Left ventricle myocardium superior (tissue), 1 donor: ENCODE data around the gene GAK. TPM values are rescaled to one million over a fixed set of nuclear protein-coding genes. Genes with fewer than 3 reads are reported as not detected.
A peak's percentile ranks its signal among the peaks of the same experiment; 100 is the strongest.

Experiments used
- ATAC-seq: fragments of 200-7000 bp; cut with Tn5 transposase; one replicate; pipeline ENCODE4 v1.9.1; 2020; ENCODE audit warnings: mild to moderate bottlenecking, moderate library complexity
- DNase-seq: peaks from one replicate; pipeline ENCODE4 v3.0.0-alpha.2; 2020
- intact Hi-C: fragments of 100-400 bp; cut with micrococcal nuclease; formaldehyde crosslinking; loops from one replicate; pipeline ENCODE4 v1.11.0; 2022
- total RNA-seq: library from RNA; stranded (reverse); fragmentation: NEBNext Ultra II Directional; extraction: Animal tissue kit (Norgen Biotek cat#: 25700); gene quantifications from one replicate; pipeline ENCODE4 v1.2.1, GENCODE V29; 2021
- donor health status: DM: no; HTN: yes; CAD: no; lungs with severe emphysema.

Gene GAK
- total RNA-seq, 1 donor from 2014 or later = 29.7 TPM

DNA sequence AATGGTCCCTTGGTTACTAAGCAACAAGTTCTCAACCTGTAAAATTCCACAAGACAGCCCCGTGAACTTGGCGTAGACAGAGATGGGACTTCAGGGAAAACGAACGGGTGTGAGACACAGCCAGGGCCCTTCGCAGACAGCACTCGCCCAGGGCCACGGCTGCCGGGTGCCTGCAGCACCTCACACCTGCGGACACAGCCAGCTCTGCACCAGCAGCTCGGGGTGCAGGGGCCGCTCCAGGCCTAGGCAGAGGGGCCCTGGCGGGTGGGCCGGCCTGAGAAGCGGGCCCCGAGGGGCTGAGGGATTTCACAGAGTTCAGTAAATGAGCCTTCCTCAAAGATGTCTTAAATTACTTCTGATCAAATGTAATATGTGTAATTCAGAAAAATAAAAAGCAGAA is 34.0 kb downstream of the GAK start:
- DNase-seq (peak; percentile 18), ATAC-seq (no peak)
- intact Hi-C loops = no loop called here

GRCh38 chr4:896630-897029 is 35.5 kb downstream of the GAK start:
- ATAC-seq = no peak
- intact Hi-C loops = no loop called here
- no peak for DNase-seq

- ATAC-seq (no peak), DNase-seq (no peak)
- intact Hi-C loops = no loop called here
Measured at GRCh38 chr4:896216-896615, 35.9 kb downstream of the GAK start.

DNA sequence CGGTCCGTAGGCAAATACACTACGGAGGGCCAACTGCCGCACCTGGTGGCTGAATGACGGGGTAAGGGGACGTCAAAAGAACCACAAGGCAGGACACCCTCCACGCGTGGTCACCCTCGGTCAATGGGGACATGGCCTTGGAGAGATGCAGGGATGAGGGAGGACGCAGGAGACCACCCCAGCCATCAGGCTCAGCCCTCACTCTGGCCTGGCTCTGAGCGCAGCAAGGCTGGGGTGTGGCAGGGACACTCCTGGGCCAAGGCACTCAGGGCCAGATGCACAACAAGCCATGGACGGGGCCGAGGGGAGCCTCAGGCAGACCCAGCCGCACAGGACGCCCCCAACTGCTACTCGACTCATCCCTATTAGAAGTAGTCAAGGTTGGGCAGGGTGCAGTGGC is 36.5 kb downstream of the GAK start:
- intact Hi-C loops = no loop called here
- ATAC-seq (no peak), DNase-seq (no peak)

DNA sequence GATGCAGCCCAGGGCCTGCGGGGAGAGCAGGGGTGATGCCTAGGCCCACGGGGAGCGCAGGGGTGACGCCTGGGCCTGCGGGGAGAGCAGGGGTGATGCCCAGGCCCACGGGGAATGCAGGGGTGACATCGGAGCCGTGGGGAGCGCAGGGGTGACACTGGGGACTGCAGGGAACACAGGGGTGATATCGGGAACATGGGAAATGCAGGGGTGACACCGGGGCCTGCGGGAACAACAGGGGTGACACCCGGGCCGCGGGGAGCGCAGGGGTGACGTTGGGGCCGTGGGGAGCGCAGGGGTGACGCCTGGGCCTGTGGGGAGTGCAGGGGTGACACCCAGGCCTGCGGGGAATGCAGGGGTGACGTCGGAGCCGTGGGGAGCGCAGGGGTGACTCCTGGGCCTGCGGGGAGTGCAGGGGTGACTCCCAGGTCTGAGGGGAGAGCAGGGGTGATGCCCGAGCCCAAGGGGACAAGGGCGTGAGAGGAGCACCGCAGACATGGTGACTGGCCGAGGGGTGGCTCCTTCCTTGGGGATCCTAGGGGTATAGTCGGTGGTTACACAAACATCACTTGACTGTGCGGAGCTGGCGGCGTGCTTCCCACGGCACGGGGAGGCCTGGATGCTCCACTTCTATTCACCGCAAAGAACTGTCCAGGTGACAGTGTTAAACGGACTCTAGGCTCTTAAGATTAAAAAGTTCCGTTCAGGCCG is 38.0 kb downstream of the GAK start:
- ATAC-seq (no peak), DNase-seq (no peak)
- intact Hi-C loops = no loop called here

GRCh38 chr4:893276-893994 is 38.7 kb downstream of the GAK start:
- ATAC-seq = no peak
- intact Hi-C loops = no loop called here
- DNase-seq = no peak

GRCh38 chr4:892780-893179 is 39.3 kb downstream of the GAK start:
- ATAC-seq = no peak
- intact Hi-C loops = no loop called here
- no peak for DNase-seq

GRCh38 chr4:891747-892146 is 40.4 kb downstream of the GAK start:
- intact Hi-C loops = no loop called here
- DNase-seq (no peak), ATAC-seq (no peak)

- ATAC-seq (no peak), DNase-seq (no peak)
- intact Hi-C loops = no loop called here
Measured at GRCh38 chr4:890036-890695, 42.0 kb downstream of the GAK start.

DNA sequence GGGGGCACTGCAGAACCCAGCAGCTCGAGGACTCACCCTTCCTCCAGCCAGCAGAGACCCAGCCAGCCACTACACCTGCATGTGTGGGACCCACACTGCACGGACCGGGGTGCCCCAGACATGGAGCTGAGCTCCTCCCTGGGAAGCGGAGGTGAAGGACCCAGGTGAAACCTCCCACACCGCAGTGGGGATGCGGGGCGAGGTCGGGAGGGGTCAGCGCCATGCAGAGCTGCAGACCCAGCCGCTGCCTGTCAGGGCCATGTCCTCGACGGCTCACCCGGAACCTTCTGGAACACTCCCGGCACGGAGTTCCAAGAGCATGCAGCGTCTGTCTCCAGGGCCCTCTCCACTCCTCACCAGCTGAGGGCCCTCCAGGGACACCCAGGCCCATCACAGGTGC is 42.6 kb downstream of the GAK start:
- DNase-seq (no peak), ATAC-seq (no peak)
- intact Hi-C loops = no loop called here

- intact Hi-C loops = no loop called here
- no peak for ATAC-seq
- DNase-seq = no peak
Measured at GRCh38 chr4:888029-888428, 44.1 kb downstream of the GAK start.

GRCh38 chr4:887034-887763 is 44.9 kb downstream of the GAK start:
- ATAC-seq (no peak), DNase-seq (no peak)
- intact Hi-C loops = no loop called here

DNA sequence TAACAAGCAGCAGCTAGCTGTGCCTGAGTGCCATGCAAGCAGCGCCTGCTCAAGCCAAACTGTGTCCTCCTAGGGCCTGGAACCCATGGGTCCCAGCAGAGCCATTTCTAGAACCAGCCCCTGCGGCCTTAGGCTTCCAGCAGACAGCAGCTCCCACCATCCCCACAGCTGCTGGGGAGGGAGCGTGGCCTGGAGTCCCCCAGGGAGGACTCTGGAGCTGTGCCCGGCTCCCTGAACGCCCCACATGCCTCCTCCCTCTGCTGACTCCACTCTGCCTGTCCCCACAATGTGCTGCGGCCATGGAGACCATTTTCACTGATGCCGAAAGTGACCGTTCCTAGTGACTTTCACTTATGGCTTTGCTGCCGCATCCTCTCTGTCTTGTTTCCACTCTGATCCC is 45.9 kb downstream of the GAK start:
- DNase-seq = peak; percentile 46
- intact Hi-C loops = no loop called here
- peak; percentile 58 for ATAC-seq

DNA sequence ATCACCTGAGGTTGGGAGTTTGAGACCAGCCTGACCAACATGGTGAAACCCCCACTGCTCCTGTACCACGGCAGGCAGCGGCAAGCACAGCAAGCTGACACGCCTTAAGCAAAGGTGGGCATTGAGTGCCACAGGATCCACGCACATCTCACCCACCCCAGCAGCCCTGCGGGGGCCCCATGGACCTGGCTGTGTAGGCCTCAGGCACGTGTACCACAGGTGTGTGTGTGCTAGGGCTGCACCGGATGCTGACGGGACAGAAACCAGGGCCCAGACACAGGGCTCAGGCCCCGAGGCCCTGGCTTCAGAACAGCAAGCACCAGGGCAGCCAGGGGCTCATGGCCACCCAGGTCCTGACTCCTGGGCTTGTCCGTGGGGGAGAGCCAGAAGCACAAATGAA is 46.8 kb downstream of the GAK start:
- intact Hi-C loops = no loop called here
- ATAC-seq (no peak), DNase-seq (no peak)

GRCh38 chr4:884896-885295 is 47.2 kb downstream of the GAK start:
- ATAC-seq = no peak
- DNase-seq = no peak
- intact Hi-C loops = no loop called here

DNA sequence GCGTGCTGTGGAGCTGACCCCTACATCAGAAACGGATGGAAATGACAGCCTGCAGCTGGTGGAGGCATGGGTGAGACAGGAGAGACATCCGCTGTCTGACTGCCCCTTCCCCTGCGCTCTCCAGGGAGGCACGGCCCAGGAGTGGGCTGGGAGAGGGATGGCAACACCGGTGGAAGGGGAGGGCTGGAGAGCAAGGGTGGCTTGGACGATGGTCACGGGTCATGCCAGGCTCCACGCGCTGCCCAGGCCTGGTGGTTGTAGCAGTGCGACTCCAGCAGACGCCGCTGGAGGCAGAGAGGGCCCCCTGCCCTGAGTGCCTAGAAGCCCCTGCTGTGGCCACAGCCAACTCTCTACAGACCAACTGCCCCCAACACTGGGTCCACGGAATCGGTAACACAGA is 47.9 kb downstream of the GAK start:
- intact Hi-C loops = no loop called here
- ATAC-seq = no peak

GRCh38 chr4:883377-884095 is 48.6 kb downstream of the GAK start:
- ATAC-seq = no peak
- intact Hi-C loops = no loop called here
- no peak for DNase-seq

More for the DNA sequence above, 47.9 kb downstream of the GAK start:
- DNase-seq = no peak

DNA sequence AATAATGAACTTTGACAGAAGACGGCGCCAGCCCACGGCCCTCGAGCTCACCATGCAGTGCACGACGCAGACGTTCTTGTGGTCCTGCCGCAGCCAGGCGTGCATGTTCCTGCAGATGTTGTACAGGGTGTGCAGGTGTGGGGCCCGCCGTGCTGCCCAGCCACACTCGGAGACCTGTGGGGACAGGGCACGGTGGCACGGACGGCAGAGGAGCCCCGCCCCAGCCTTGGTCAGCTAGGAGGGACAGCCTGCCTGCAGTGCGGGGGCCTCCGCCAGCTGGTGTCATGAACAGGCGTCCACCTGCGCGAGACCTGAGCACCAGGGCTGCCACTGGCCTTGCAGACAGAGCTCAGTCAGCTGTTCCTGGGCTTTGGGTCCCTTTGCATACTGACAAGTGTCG is 49.5 kb downstream of the GAK start:
- ATAC-seq (no peak), DNase-seq (no peak)
- intact Hi-C loops = no loop called here

GRCh38 chr4:881709-882108 is 50.4 kb downstream of the GAK start:
- ATAC-seq (no peak), DNase-seq (no peak)
- intact Hi-C loops = no loop called here
